SK-N-DZ (cell line): ENCODE data around the gene KDR.

Experiments used
- DNase-seq: peaks from one replicate; pipeline ENCODE4 v3.0.0-alpha.2; 2015; ENCODE audit warnings: low spot score
- small RNA-seq, 2 experiments: library from RNA; depleted of rRNA; stranded (forward); fragments of <200 nt; gene quantifications; one replicate each; pipeline ENCODE3, GENCODE V24; 2014

KDR gene

DNA sequence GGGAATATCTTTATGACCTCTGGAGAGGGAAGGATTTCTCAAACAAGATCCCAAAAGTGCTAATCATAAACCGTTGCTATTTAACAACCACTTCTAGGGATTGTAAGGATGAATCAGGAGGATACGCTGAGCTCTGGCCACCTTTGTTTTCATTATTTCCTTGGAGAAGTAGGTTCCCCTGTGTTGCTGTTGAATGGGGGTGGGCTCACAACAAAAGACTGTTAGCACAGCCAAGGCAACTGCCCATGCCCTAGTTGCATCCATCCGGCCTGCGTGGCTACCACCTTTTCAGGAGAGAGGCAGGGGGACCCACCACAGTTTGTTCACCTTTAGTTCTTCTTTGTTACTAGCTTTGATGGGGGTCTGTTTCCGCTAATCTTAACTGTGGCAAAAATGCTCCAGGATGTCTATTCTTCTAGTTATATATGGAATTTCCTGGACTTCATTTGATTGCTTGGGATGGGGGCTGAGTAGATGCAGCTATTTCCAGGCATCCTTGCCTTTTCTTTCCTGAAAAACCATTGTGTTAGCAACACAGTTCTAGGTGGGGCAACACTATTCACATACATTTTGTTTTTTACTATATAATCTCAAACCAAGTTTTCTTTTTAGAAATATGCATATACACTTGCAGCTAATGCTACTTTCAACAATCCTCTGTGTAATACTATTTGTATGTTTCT lies 95.4 kb downstream of the KDR start:
- DNase-seq, result no peak

GRCh38 chr4:55029321-55029720 lies 96.1 kb downstream of the KDR start:
- no peak for DNase-seq

Small RNAs within 50 kb of the gene (small RNA-seq; reads per million reads assigned to genes)
- gene RN7SL424P (0.03 to 1.2 reads per million in 2 experiments), gene RNU6-410P (0 reads per million in 2 experiments)
